ENCODE measurements around the gene DERA.

DNA sequence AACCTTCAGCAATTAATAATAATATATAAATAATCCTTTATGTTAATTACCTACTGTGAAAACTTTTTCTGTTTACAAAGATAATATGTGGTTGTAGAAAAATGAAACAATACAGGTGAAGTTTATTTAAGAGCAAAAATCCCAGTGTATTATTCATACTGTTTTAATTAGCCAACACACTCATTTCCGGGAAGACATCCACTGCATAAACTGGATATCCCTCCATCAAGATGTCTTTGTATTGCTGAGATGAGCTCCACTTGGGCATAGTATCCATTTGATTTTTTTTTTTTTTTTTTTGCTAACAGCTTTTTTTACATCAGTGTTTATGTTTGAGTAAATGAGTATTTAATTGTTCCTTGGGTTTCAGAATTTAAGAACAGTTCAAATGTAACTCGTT, 13.7 kb upstream of the DERA start:
- TF ChIP-seq, protein P1, sequence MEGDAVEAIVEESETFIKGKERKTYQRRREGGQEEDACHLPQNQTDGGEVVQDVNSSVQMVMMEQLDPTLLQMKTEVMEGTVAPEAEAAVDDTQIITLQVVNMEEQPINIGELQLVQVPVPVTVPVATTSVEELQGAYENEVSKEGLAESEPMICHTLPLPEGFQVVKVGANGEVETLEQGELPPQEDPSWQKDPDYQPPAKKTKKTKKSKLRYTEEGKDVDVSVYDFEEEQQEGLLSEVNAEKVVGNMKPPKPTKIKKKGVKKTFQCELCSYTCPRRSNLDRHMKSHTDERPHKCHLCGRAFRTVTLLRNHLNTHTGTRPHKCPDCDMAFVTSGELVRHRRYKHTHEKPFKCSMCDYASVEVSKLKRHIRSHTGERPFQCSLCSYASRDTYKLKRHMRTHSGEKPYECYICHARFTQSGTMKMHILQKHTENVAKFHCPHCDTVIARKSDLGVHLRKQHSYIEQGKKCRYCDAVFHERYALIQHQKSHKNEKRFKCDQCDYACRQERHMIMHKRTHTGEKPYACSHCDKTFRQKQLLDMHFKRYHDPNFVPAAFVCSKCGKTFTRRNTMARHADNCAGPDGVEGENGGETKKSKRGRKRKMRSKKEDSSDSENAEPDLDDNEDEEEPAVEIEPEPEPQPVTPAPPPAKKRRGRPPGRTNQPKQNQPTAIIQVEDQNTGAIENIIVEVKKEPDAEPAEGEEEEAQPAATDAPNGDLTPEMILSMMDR (IDR thresholded peaks at IDR 0.05; ENCODE audit: insufficient read depth, low read length, poor library complexity, severe bottlenecking): no peak
- no peak for TF ChIP-seq EZH2phosphoT487 (conservative IDR thresholded peaks at IDR 0.05; ENCODE audit: low read length)

Data from SU-DHL-6 (cell line).